PFSK-1 (cell line): ENCODE measurements around the gene SMCO4.

ENCODE experiments used
- FOXP2 ChIP-seq: optimal IDR thresholded peaks from 2 replicates; pipeline ENCODE3; 2011; ENCODE audit warnings: borderline replicate concordance, control low read depth, inconsistent platforms; ENCODE audit not compliant: insufficient read depth; ENCODE audit errors: extremely low read length, extremely low read depth
- POLR2AphosphoS5 ChIP-seq: IDR thresholded peaks from 2 replicates; pipeline ENCODE4 v1.6.1; 2012; ENCODE audit warnings: low read depth, mild to moderate bottlenecking, control low read depth, low read length, moderate library complexity
- REST ChIP-seq, 2 experiments: IDR thresholded peaks; 2 replicates each; pipeline versions ENCODE4 v1.6.1 to v1.8.0; 2011 to 2012; ENCODE audit warnings: low read depth in 2 of 2, low read length in 2 of 2, control low read depth in 1 of 2, inconsistent platforms in 1 of 2, mild to moderate bottlenecking in 1 of 2, moderate library complexity in 1 of 2; ENCODE audit not compliant: insufficient read depth in 1 of 2
- SIN3A ChIP-seq: IDR thresholded peaks from 2 replicates; pipeline ENCODE4 v1.6.1; 2012; ENCODE audit warnings: mild to moderate bottlenecking, low read length, moderate library complexity, borderline replicate concordance; ENCODE audit not compliant: insufficient read depth
- TAF1 ChIP-seq: IDR thresholded peaks from 2 replicates; pipeline ENCODE4 v1.6.1; 2012; ENCODE audit warnings: low read length, control low read depth, borderline replicate concordance; ENCODE audit not compliant: insufficient read depth

The SMCO4 gene

GRCh38 chr11:93583490-93583889, 40.3 kb upstream of the SMCO4 start:
- TF ChIP-seq FOXP2 (no peak), REST (IDR thresholded peaks at IDR 0.05; ENCODE audit: insufficient read depth in 1 of 2, low read depth in 2 of 2, low read length in 2 of 2) (no peak)

- TF ChIP-seq TAF1, result no peak
- TF ChIP-seq FOXP2, result no peak
- TF ChIP-seq REST (IDR thresholded peaks at IDR 0.05; ENCODE audit: insufficient read depth in 1 of 2, low read depth in 2 of 2, low read length in 2 of 2), result no peak
- no peak for TF ChIP-seq POLR2AphosphoS5
- TF ChIP-seq SIN3A, result no peak
These were observed 36.1 kb upstream of the SMCO4 start for GRCh38 chr11:93579187-93579751.

GRCh38 chr11:93577286-93577685, 34.1 kb upstream of the SMCO4 start:
- no peak for TF ChIP-seq FOXP2
- no peak for TF ChIP-seq SIN3A
- no peak for TF ChIP-seq REST (IDR thresholded peaks at IDR 0.05; ENCODE audit: insufficient read depth in 1 of 2, low read depth in 2 of 2, low read length in 2 of 2)
- no peak for TF ChIP-seq POLR2AphosphoS5
- TF ChIP-seq TAF1, result no peak

- TF ChIP-seq POLR2AphosphoS5 (no peak), REST (IDR thresholded peaks at IDR 0.05; ENCODE audit: insufficient read depth in 1 of 2, low read depth in 2 of 2, low read length in 2 of 2) (no peak), FOXP2 (no peak), SIN3A (no peak), TAF1 (no peak)
These were observed 31.5 kb upstream of the SMCO4 start for GRCh38 chr11:93574638-93575220.

- no peak for TF ChIP-seq POLR2AphosphoS5
- TF ChIP-seq TAF1, result no peak
- no peak for TF ChIP-seq SIN3A
- TF ChIP-seq REST (IDR thresholded peaks at IDR 0.05; ENCODE audit: insufficient read depth in 1 of 2, low read depth in 2 of 2, low read length in 2 of 2), result no peak
- no peak for TF ChIP-seq FOXP2
These were observed 30.0 kb upstream of the SMCO4 start for GRCh38 chr11:93573184-93573583.
